Measurements from ENCODE around the gene TSNAX. TPM values are rescaled to one million over a fixed set of nuclear protein-coding genes. Genes with fewer than 3 reads are reported as not detected.

TSNAX gene
- total and polyA plus RNA-seq, 7 donors: 17.7 to 37.5 (median 29.3) TPM

DNA sequence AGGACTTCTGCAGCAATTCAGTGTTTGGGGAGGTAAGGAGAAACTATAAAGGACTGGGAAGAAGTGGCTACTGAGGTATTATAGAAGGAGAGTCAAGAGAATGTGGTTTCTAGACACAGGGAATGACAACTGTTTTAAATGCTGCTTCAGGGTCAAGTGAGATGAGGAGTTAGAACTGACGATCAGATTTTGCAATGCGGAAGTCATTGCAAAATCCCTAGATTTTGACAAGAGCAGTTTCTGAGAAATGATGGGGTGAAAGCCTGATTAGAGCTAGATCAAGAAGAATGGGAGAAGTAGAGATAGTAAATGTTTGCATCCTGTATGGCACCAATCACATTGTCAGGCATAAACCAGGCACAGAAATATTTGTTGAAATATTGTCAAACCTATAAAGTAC is 4.7 kb upstream of the TSNAX start:
- Histone ChIP-seq H3K27ac (no peak overlapping the region), H3K36me3 (no peaks in the 10 kb centered on the region), H3K9me3 (no peaks in the 10 kb centered on the region), H3K27me3 (no peaks in the 10 kb centered on the region), H3K4me3 (no peak overlapping the region), H3K4me1 (peaks cover 0 to 7% (median 6%) of the 10 kb centered on the region in 4 donors)
- intact Hi-C loops (cut with DNase I): no loop called here
- DNase-seq: no peak
- 89 to 90% methylated on average over 2 of the region's 2 CpGs for WGBS, 2 donors
- no peak for TF ChIP-seq POLR2A (IDR thresholded peaks at IDR 0.05)
- no peak for TF ChIP-seq POLR2AphosphoS5 (IDR thresholded peaks at IDR 0.05)
- no peak for TF ChIP-seq EP300 (IDR thresholded peaks at IDR 0.05)
- TF ChIP-seq, protein P1, sequence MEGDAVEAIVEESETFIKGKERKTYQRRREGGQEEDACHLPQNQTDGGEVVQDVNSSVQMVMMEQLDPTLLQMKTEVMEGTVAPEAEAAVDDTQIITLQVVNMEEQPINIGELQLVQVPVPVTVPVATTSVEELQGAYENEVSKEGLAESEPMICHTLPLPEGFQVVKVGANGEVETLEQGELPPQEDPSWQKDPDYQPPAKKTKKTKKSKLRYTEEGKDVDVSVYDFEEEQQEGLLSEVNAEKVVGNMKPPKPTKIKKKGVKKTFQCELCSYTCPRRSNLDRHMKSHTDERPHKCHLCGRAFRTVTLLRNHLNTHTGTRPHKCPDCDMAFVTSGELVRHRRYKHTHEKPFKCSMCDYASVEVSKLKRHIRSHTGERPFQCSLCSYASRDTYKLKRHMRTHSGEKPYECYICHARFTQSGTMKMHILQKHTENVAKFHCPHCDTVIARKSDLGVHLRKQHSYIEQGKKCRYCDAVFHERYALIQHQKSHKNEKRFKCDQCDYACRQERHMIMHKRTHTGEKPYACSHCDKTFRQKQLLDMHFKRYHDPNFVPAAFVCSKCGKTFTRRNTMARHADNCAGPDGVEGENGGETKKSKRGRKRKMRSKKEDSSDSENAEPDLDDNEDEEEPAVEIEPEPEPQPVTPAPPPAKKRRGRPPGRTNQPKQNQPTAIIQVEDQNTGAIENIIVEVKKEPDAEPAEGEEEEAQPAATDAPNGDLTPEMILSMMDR (IDR thresholded peaks at IDR 0.05): no peak

DNA sequence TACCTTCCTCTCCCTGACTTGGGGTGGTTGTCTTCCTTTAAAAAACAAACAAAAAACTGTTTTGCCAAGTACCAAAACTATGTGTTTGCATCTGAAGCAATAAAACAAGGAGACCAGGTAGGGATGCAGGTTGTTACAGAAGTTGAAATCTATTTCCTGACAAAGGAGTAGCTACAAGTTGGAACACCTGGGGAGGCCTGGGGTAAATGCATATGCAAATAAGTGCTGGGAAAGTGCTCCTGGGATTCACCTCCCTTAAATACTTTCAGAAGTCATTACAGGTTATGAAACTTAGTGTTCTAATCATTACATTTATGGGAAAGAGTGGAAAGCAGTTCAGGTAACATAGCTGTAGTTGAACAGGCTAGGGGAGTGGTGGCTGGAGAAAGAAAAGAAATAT is 1.9 kb upstream of the TSNAX start:
- no peak for DNase-seq
- peaks cover 0 to 33% (median 30%) of the 10 kb centered on the region in 4 donors for H3K4me1 ChIP-seq
- no peaks in the 10 kb centered on the region for H3K9me3 ChIP-seq
- no peak for TF ChIP-seq POLR2A (IDR thresholded peaks at IDR 0.05)
- TF ChIP-seq EP300 (IDR thresholded peaks at IDR 0.05): no peak
- TF ChIP-seq, protein P1 (IDR thresholded peaks at IDR 0.05): no peak
- no peak for TF ChIP-seq POLR2AphosphoS5 (IDR thresholded peaks at IDR 0.05)
- H3K36me3 ChIP-seq: peaks cover 0 to 6% (median 0%) of the 10 kb centered on the region in 4 donors
- intact Hi-C loops (cut with DNase I): loop anchor here (5.0 kb wide), 4 partner anchors 76 to 659 kb away; partner anchors contain the start of genes C1orf198, EXOC8 and SPRTN
- no peak overlapping the region for H3K27ac ChIP-seq
- no peaks in the 10 kb centered on the region for H3K27me3 ChIP-seq
- H3K4me3 ChIP-seq: no peak overlapping the region

DNA sequence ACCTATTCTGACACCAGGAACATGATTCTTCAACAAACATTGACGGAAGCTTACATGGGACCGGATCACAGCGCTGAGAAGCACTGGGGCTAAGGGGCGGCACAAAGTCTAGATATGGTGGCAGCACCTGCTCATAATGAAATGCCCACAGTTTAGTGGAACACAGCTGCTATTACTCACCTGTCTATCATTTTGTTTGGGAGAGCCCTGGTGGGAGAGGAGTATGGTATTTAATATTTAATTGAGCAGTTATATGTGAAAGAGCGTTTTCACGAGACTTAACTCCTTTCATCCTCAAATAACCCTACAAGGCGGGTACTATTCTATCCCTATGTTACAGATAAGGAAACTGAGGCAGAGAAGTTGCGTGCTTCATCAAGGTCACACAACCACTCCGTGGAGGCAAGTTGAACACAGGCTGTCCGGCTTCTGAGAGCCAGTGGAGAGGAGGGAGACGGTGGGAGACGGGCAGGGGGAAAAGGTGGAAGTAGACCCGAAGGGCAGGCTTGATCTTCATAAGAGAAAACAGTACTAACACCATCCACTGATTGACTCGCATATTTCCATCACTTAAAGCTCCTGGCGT is 790 bp upstream of the TSNAX start:
- no peak for DNase-seq
- H3K27ac ChIP-seq: peak overlapping the region; percentile 89 to 93 (median 92)
- TF ChIP-seq, protein P1 (IDR thresholded peaks at IDR 0.05): no peak
- no peak for TF ChIP-seq POLR2A (IDR thresholded peaks at IDR 0.05)
- no peak for TF ChIP-seq POLR2AphosphoS5 (IDR thresholded peaks at IDR 0.05)
- TF ChIP-seq EP300 (IDR thresholded peaks at IDR 0.05): no peak

DNA sequence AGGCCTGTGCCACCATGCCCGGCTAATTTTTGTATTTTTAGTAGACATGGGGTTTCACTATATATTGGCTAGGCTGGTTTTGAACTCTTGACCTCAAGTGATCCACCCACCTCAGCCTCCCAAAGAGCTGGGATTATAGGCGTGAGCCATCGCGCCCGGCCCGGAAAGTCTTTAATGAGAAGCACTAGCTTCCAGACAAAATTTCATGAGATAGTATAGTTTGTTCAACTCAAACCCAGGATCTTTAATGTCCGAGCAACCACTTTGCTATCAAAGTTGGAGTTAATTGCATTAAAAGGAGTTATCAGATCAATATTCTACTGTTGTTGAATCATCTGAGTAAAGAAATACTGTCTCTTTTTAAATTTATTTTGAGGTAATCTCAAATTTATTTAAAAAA is 4.8 kb downstream of the TSNAX start:
- TF ChIP-seq, protein P1 (IDR thresholded peaks at IDR 0.05): no peak
- TF ChIP-seq POLR2AphosphoS5 (IDR thresholded peaks at IDR 0.05): no peak
- no peak for TF ChIP-seq EP300 (IDR thresholded peaks at IDR 0.05)
- no peak for TF ChIP-seq POLR2A (IDR thresholded peaks at IDR 0.05)
- Histone ChIP-seq H3K4me1 (peaks cover 0 to 57% (median 36%) of the 10 kb centered on the region in 4 donors), H3K27ac (no peak overlapping the region), H3K4me3 (no peak overlapping the region), H3K27me3 (no peaks in the 10 kb centered on the region), H3K36me3 (peaks cover 0 to 33% (median 1%) of the 10 kb centered on the region in 4 donors), H3K9me3 (no peaks in the 10 kb centered on the region)
- DNase-seq: no peak
- intact Hi-C loops (cut with DNase I): no loop called here
- 94 to 95% methylated on average over 7 of the region's 7 CpGs for WGBS, 2 donors

More for the DNA sequence above, 790 bp upstream of the TSNAX start:
- Histone ChIP-seq H3K36me3 (peaks cover 0 to 6% (median 0%) of the 10 kb centered on the region in 4 donors), H3K9me3 (no peaks in the 10 kb centered on the region), H3K27me3 (no peaks in the 10 kb centered on the region), H3K4me1 (peaks cover 0 to 40% (median 34%) of the 10 kb centered on the region in 4 donors), H3K4me3 (peak overlapping the region; percentile 64 to 71 (median 67))
- intact Hi-C loops (cut with DNase I): loop anchor here (2.0 to 5.0 kb wide), 7 partner anchors 61 to 660 kb away; partner anchors contain the start of genes C1orf198, EGLN1, EXOC8 and GNPAT
- WGBS, 2 donors: 42 to 55% methylated on average over 15 of the region's 15 CpGs

All from sigmoid colon (tissue), 7 donors.